K562 (cell line): Measurements from ENCODE around the gene DDX50. TPM values are rescaled to one million over a fixed set of nuclear protein-coding genes. Genes with fewer than 3 reads are reported as not detected.

Experiments
- ATAC-seq: fragments of 200-7000 bp; cut with Tn5 transposase; 3 replicates; pipeline ENCODE4 v1.9.1; 2020; ENCODE audit warnings: moderate library complexity
- BruUV-seq: library from RNA; stranded (reverse); fragments of 400-500 nt; replicated peaks from 2 replicates; lab custom pipeline; 2021; lab: Mats Ljungman, UMichigan
- CTCF ChIA-PET: fragments of 300-600 bp; formaldehyde crosslinking; extraction: SDS; loops from one replicate; lab custom pipeline; 2021; ENCODE audit warnings: low intra/inter-chr PET ratio; lab: Yijun Ruan, JAX
- POLR2A ChIA-PET: fragments of 300-600, 350-650 bp; sonication (Branson Sonifier 250); formaldehyde crosslinking; extraction: SDS; loops from one replicate; lab custom pipeline; 2021; ENCODE audit warnings: antibody characterized with exemption, inconsistent platforms; lab: Yijun Ruan, JAX
- DNase-seq, 4 experiments: peaks; one replicate each; pipeline versions ENCODE4 v3.0.0 to v3.0.0-alpha.2; 2011 to 2018; ENCODE audit warnings: low spot score in 3 of 4, mixed read lengths in 3 of 4; ENCODE audit errors: extremely low read depth in 1 of 4
- FAIRE-seq: peaks from 2 replicates; lab custom pipeline; 2011; peaks lifted over from hg19 to GRCh38; lab: Jason Lieb, UNC
- H2AFZ ChIP-seq: 2 replicates; pipeline ENCODE4 v1.6.0; 2011; ENCODE audit warnings: low read depth, low read length, control low read depth, inconsistent platforms
- H3K27ac ChIP-seq: fragments of 200-600 bp; 3 replicates; pipeline ENCODE4 v1.8.0; 2011; ENCODE audit warnings: low read depth, mild to moderate bottlenecking, control low read depth, inconsistent platforms, low read length, moderate library complexity, mixed read lengths; ENCODE audit errors: extremely low read depth
- H3K27me3 ChIP-seq, 2 experiments: fragments of 300-600 bp in 1 of 2; 2 replicates in 1 of 2; 3 replicates in 1 of 2; pipeline versions ENCODE4 v1.6.0 to v1.8.0; 2011; ENCODE audit warnings: inconsistent platforms in 2 of 2, low read length in 2 of 2, mild to moderate bottlenecking in 1 of 2, mixed read lengths in 1 of 2, moderate library complexity in 1 of 2; ENCODE audit not compliant: control insufficient read depth in 2 of 2, insufficient read depth in 2 of 2
- H3K36me3 ChIP-seq: fragments of 300-600 bp; 3 replicates; pipeline ENCODE4 v1.8.0; 2011; ENCODE audit warnings: mild to moderate bottlenecking, low read length, inconsistent platforms; ENCODE audit not compliant: control insufficient read depth, insufficient read depth
- H3K4me1 ChIP-seq, 2 experiments: fragments of 200-600 bp in 1 of 2; replicated peaks in 1 of 2; 2 replicates in 1 of 2; 3 replicates in 1 of 2; pipeline versions ENCODE4 v1.5.1 to v1.8.0; 2011; ENCODE audit warnings: inconsistent platforms in 2 of 2, low read length in 2 of 2, mild to moderate bottlenecking in 1 of 2, mixed read lengths in 1 of 2, moderate library complexity in 1 of 2; ENCODE audit not compliant: control insufficient read depth in 2 of 2, insufficient read depth in 2 of 2
- H3K4me2 ChIP-seq: 2 replicates; pipeline ENCODE4 v1.6.1; 2011; ENCODE audit warnings: low read length, control low read depth, inconsistent platforms, mixed read lengths; ENCODE audit not compliant: insufficient read depth
- H3K4me3 ChIP-seq: fragments of 200-600 bp; sonication (generic), shearing (Covaris generic); 2 replicates; pipeline ENCODE4 v1.5.1; 2016; ENCODE audit warnings: control low read depth, inconsistent platforms
- H3K79me2 ChIP-seq: fragments of 200-600 bp; 3 replicates; pipeline ENCODE4 v1.8.0; 2011; ENCODE audit warnings: low read length, inconsistent platforms; ENCODE audit not compliant: control insufficient read depth, insufficient read depth
- H3K9ac ChIP-seq, 2 experiments: 2 replicates each; pipeline versions ENCODE4 v1.6.0 to v1.6.1; 2011; ENCODE audit warnings: low read depth in 2 of 2, low read length in 2 of 2, control low read depth in 1 of 2, inconsistent platforms in 1 of 2, mild to moderate bottlenecking in 1 of 2, mixed read lengths in 1 of 2; ENCODE audit not compliant: insufficient read depth in 1 of 2
- H3K9me1 ChIP-seq: one replicate; pipeline ENCODE4 v1.6.0; 2011; ENCODE audit warnings: inconsistent platforms, mild to moderate bottlenecking, low read length, moderate library complexity; ENCODE audit not compliant: control insufficient read depth, insufficient read depth
- H3K9me3 ChIP-seq: replicated peaks from 2 replicates; pipeline ENCODE4 v1.5.1; 2011; ENCODE audit warnings: low read depth, low read length, inconsistent platforms; ENCODE audit not compliant: control insufficient read depth, insufficient read depth
- H4K20me1 ChIP-seq: replicated peaks from 2 replicates; pipeline ENCODE4 v1.6.1; 2011; ENCODE audit warnings: low read length, inconsistent platforms, mixed read lengths; ENCODE audit not compliant: control insufficient read depth, insufficient read depth
- CHCHD3 ChIP-seq: fragments of 250-450 bp; sonication (Bioruptor Pico); IDR thresholded peaks from 2 replicates; pipeline ENCODE4 v2.1.2; 2022; ENCODE audit warnings: mild to moderate bottlenecking
- HNRNPH1 ChIP-seq: fragments of 200-400 bp; formaldehyde crosslinking; optimal IDR thresholded peaks from 2 replicates; pipeline ENCODE3; 2017; ENCODE audit warnings: low read depth, mild to moderate bottlenecking, low read length, moderate library complexity
- KDM4B ChIP-seq, 2 experiments: fragments of 450-650 bp in 1 of 2; sonication (generic) in 1 of 2; IDR thresholded peaks; 2 replicates each; pipeline ENCODE4 v1.6.1; 2016 to 2017; ENCODE audit warnings: borderline replicate concordance in 2 of 2, antibody characterized with exemption in 1 of 2, low read depth in 1 of 2, mild to moderate bottlenecking in 1 of 2
- L3MBTL2 ChIP-seq: fragments of 450-650 bp; IDR thresholded peaks from 2 replicates; pipeline ENCODE4 v1.6.1; 2016; ENCODE audit warnings: mild to moderate bottlenecking, moderate library complexity
- TAF9B ChIP-seq: fragments of 450-650 bp; IDR thresholded peaks from 2 replicates; pipeline ENCODE4 v1.6.1; 2018; ENCODE audit warnings: mild to moderate bottlenecking; ENCODE audit not compliant: partially characterized antibody
- TEAD4 ChIP-seq, 2 experiments: sonication (generic) in 1 of 2; formaldehyde crosslinking in 1 of 2; IDR thresholded peaks; 2 replicates each; pipeline versions ENCODE4 v1.6.1 to v1.8.0; 2012 to 2022; ENCODE audit warnings: borderline replicate concordance in 1 of 2, inconsistent platforms in 1 of 2, low read length in 1 of 2, mild to moderate bottlenecking in 1 of 2, missing genetic modification reagents in 1 of 2
- ZC3H8 ChIP-seq: fragments of 450-650 bp; IDR thresholded peaks from 2 replicates; pipeline ENCODE4 v1.6.1; 2017
- ZNF217 ChIP-seq: sonication (generic); formaldehyde crosslinking; IDR thresholded peaks from 2 replicates; pipeline ENCODE4 v1.8.0; 2022; ENCODE audit warnings: mild to moderate bottlenecking, missing genetic modification reagents
- ZNF507 ChIP-seq: conservative IDR thresholded peaks from 2 replicates; pipeline ENCODE4 v1.6.1; 2017; ENCODE audit warnings: missing genetic modification characterization, missing compliant biosample characterization
- ZNF57 ChIP-seq: fragments of 450-650 bp; formaldehyde crosslinking; IDR thresholded peaks from 2 replicates; pipeline ENCODE4 v1.4.0; 2020; ENCODE audit warnings: mild to moderate bottlenecking, moderate library complexity
- WGBS: fragments of 100-300 bp; shearing (Covaris generic); methylation state at CpG from one replicate; pipeline ENCODE4 v1.1.6; 2016; ENCODE audit warnings: low coverage, mixed read lengths; ENCODE audit not compliant: insufficient coverage; ENCODE audit errors: missing lambda C conversion rate; 5-methylcytosine and 5-hydroxymethylcytosine counted together
- in situ Hi-C: fragments of 300-500 bp; cut with MboI; formaldehyde crosslinking; loops from 4 replicates; pipeline ENCODE4 v1.15.0; 2018; ENCODE audit warnings: inconsistent platforms, mixed read lengths
- intact Hi-C: fragments of 100-400 bp; cut with micrococcal nuclease; formaldehyde crosslinking; loops from 2 replicates; pipeline ENCODE4 v1.14.2; 2022
- polyA plus RNA-seq, 8 experiments: library from polyadenylated mRNA; depleted of rRNA in 4 of 8; stranded (reverse) in 5 of 8; unstranded in 3 of 8; fragments of >200 nt; fragmentation: Nextera tagmentation in 2 of 8; fragmentation: Illumina TruSeq in 1 of 8; extraction: Ambion mirVana in 2 of 8; extraction: Trizol in 1 of 8; gene quantifications; 2 replicates each; pipeline versions ENCODE4 v1.2.1 to v1.2.3, GENCODE V29; 2011 to 2014; ENCODE audit warnings: inconsistent platforms in 1 of 8, missing spikeins in 1 of 8
- total RNA-seq, 7 experiments: library from RNA; depleted of rRNA in 6 of 7; stranded (reverse); fragments of >200 nt in 6 of 7; fragmentation: Illumina TruSeq in 2 of 7; extraction: Trizol in 2 of 7; gene quantifications; 2 replicates each; pipeline versions ENCODE4 v1.2.1 to v1.2.3, GENCODE V29; 2011 to 2021; ENCODE audit warnings: low replicate concordance in 1 of 7
- TF ChIP-seq, protein P1 (sequence below): fragments of 250-450 bp; sonication (Bioruptor Pico); IDR thresholded peaks from 2 replicates; pipeline ENCODE4 v1.5.0; 2021; ENCODE audit warnings: mild to moderate bottlenecking, borderline replicate concordance
- TF ChIP-seq, protein P2 (sequence below), 2 experiments: fragments of 450-650 bp; IDR thresholded peaks; 2 replicates each; pipeline ENCODE4 v1.6.1; 2016
- TF ChIP-seq, protein P3 (sequence below): fragments of 250-450 bp; sonication (Bioruptor Pico); IDR thresholded peaks from 2 replicates; pipeline ENCODE4 v1.8.0; 2021; ENCODE audit warnings: moderate library complexity, mild to moderate bottlenecking, inconsistent platforms
- TF ChIP-seq, protein P4 (sequence below): sonication (generic); formaldehyde crosslinking; IDR thresholded peaks from 2 replicates; pipeline ENCODE4 v1.8.0; 2022; ENCODE audit warnings: mild to moderate bottlenecking, missing genetic modification reagents, borderline replicate concordance

Gene DDX50
- total and polyA plus RNA-seq, 9 of the 15 experiments (the other 6 are each of a cell fraction or from before 2014, with no cell fraction given) = 36.7 to 86.8 (median 57.4) TPM

DNA sequence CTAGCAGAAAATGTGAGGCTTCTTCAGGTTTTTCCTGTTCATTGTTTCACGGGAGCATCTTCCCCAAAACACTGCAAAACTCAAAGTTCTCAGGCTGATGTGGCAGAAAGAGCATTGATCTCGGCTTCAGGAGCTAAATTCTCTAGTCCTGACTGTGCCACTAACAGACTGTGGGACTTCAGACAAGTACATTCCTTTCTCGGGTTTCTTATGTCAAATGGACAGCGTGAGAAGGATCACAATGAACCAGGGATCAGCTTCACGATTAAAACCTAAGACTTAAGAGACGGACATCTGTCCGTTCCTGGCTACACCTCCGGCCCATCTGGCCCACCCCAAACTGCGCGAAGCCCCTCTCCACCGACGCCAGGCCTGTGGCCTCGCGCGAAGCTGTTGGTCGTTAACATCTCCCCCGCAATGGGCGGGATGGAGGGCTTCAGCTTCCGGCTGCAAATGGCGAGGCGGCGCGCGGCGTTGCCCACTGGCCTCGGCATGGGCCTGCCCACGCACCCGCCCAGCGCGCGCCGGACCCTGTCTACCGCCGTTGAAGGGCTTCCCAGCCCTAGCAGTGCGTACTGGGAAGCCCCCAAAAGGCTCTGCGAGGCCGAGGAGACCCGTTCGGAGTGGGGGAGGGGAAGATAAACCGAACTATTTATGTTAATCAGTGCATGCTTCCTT, 549 bp upstream of the DDX50 start:
- WGBS = 26% methylated on average over 40 of the region's 40 CpGs
- POLR2A ChIA-PET = interaction anchor here (0.6 to 2.8 kb wide), 8 partner anchors 10 to 349 kb away, joined by 3 to 10 read pairs (median 4); partner anchors contain the start of gene DDX21
- DNase-seq = peak in 1 of 4 experiments; percentile 95
- TF ChIP-seq CHCHD3 (CRISPR knock-in tag) (0 out of 2 replicates have a peak, but pooled peaks have one; percentile 43), ZNF57 (no peak), ZNF217 (CRISPR knock-in tag) (no peak), L3MBTL2 (peak; percentile 99), ZC3H8 (no peak), ZNF507 (no peak), TAF9B (peak; percentile 85), KDM4B (IDR thresholded peaks at IDR 0.05; ENCODE audit: borderline replicate concordance in 2 of 2, low read depth in 1 of 2) (no peak; a peak in 1 of 4 replicates), TEAD4 (IDR thresholded peaks at IDR 0.05; ENCODE audit: low read length) (peak; percentile 41; the same call in 1 of the 2 replicates), TEAD4 (CRISPR knock-in tag; IDR thresholded peaks at IDR 0.05; ENCODE audit: borderline replicate concordance) (peak; percentile 85; the same call in 1 of the 2 replicates), HNRNPH1 (no peak)
- TF ChIP-seq, protein P1, sequence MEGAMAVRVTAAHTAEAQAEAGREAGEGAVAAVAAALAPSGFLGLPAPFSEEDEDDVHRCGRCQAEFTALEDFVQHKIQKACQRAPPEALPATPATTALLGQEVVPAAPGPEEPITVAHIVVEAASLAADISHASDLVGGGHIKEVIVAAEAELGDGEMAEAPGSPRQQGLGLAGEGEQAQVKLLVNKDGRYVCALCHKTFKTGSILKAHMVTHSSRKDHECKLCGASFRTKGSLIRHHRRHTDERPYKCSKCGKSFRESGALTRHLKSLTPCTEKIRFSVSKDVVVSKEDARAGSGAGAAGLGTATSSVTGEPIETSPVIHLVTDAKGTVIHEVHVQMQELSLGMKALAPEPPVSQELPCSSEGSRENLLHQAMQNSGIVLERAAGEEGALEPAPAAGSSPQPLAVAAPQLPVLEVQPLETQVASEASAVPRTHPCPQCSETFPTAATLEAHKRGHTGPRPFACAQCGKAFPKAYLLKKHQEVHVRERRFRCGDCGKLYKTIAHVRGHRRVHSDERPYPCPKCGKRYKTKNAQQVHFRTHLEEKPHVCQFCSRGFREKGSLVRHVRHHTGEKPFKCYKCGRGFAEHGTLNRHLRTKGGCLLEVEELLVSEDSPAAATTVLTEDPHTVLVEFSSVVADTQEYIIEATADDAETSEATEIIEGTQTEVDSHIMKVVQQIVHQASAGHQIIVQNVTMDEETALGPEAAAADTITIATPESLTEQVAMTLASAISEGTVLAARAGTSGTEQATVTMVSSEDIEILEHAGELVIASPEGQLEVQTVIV = 0 out of 2 replicates have a peak, but pooled peaks have one; percentile 65
- TF ChIP-seq, protein P2, sequence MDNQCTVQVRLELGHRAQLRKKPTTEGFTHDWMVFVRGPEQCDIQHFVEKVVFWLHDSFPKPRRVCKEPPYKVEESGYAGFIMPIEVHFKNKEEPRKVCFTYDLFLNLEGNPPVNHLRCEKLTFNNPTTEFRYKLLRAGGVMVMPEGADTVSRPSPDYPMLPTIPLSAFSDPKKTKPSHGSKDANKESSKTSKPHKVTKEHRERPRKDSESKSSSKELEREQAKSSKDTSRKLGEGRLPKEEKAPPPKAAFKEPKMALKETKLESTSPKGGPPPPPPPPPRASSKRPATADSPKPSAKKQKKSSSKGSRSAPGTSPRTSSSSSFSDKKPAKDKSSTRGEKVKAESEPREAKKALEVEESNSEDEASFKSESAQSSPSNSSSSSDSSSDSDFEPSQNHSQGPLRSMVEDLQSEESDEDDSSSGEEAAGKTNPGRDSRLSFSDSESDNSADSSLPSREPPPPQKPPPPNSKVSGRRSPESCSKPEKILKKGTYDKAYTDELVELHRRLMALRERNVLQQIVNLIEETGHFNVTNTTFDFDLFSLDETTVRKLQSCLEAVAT (IDR thresholded peaks at IDR 0.05) = peak in 1 of 2 experiments; percentile 76; a peak in 1 of 4 replicates
- TF ChIP-seq, protein P3, sequence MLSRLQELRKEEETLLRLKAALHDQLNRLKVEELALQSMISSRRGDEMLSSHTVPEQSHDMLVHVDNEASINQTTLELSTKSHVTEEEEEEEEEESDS = no peak
- TF ChIP-seq, protein P4, sequence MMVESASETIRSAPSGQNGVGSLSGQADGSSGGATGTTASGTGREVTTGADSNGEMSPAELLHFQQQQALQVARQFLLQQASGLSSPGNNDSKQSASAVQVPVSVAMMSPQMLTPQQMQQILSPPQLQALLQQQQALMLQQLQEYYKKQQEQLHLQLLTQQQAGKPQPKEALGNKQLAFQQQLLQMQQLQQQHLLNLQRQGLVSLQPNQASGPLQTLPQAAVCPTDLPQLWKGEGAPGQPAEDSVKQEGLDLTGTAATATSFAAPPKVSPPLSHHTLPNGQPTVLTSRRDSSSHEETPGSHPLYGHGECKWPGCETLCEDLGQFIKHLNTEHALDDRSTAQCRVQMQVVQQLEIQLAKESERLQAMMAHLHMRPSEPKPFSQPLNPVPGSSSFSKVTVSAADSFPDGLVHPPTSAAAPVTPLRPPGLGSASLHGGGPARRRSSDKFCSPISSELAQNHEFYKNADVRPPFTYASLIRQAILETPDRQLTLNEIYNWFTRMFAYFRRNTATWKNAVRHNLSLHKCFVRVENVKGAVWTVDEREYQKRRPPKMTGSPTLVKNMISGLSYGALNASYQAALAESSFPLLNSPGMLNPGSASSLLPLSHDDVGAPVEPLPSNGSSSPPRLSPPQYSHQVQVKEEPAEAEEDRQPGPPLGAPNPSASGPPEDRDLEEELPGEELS (CRISPR knock-in tag) = no peak

More for the DNA sequence above, 549 bp upstream of the DDX50 start:
- intact Hi-C loops (loop anchor here (2.0 to 10.0 kb wide), 2 partner anchors 192 to 346 kb away; no protein-coding TSS in a partner anchor), in situ Hi-C loops (no loop called here)
- Histone ChIP-seq H3K4me1 (peaks cover 13 to 14% of the 10 kb centered on the region in 2 experiments; a peak in 4 of 5 replicates), H3K9me1 (no peaks in the 10 kb centered on the region), H3K9me3 (no peaks in the 10 kb centered on the region), H2AFZ (peak overlapping the region; percentile 93), H3K4me3 (peak overlapping the region; percentile 74), H3K27ac (peak overlapping the region; percentile 91), H3K27me3 (no peaks in the 10 kb centered on the region), H3K79me2 (peaks cover 33% of the 10 kb centered on the region), H3K36me3 (peaks cover 16% of the 10 kb centered on the region; the same call in 2 of the 3 replicates), H4K20me1 (no peaks in the 10 kb centered on the region), H3K9ac (peak overlapping the region; percentile 87 to 90), H3K4me2 (peak overlapping the region; percentile 96)
- BruUV-seq = TSS peak; percentile 97
- no peak for FAIRE-seq
- CTCF ChIA-PET = no interaction called here
- peak; percentile 69 for ATAC-seq
